ENCODE data around the gene TRMO. TPM values are rescaled to one million over a fixed set of nuclear protein-coding genes. Genes with fewer than 3 reads are reported as not detected.

The TRMO gene
- total and polyA plus RNA-seq, 2 of the 8 experiments (the other 6 are each of a cell fraction or from before 2014, with no cell fraction given) = 4.6 to 5.6 TPM

GRCh38 chr9:97962136-97962535 is 39.8 kb upstream of the TRMO start:
- H3K9me3 ChIP-seq (ENCODE audit: insufficient read depth in 2 of 2, low read depth in 1 of 2, low read length in 1 of 2) = no peaks in the 10 kb centered on the region
- H3K27me3 ChIP-seq (replicated peaks in 1 of 4; ENCODE audit: control insufficient read depth in 3 of 4, extremely low read depth in 1 of 4, insufficient read depth in 3 of 4, low read length in 3 of 4) = peaks cover 0 to 3% (median 0%) of the 10 kb centered on the region in 4 experiments; a peak in 3 of 7 replicates
- no peak overlapping the region for H3K4ac ChIP-seq (replicated peaks; ENCODE audit: insufficient read length, low read depth, low read length)
- no peaks in the 10 kb centered on the region for H3K4me1 ChIP-seq (replicated peaks in 1 of 4; ENCODE audit: control insufficient read depth in 3 of 4, insufficient read depth in 4 of 4, low read length in 3 of 4)
- H2BK120ac ChIP-seq (replicated peaks; ENCODE audit: low read depth, low read length) = no peak overlapping the region
- DNase-seq (ENCODE audit: low read depth in 1 of 2, low spot score in 2 of 2) (no peak), FAIRE-seq (no peak)
- H3K23ac ChIP-seq (ENCODE audit: insufficient read length) = no peak overlapping the region
- TF ChIP-seq CBX5 (IDR thresholded peaks at IDR 0.05; ENCODE audit: low read depth, low read length) (no peak), CHD1 (IDR thresholded peaks at IDR 0.05; ENCODE audit: low read depth, low read length) (no peak), SUZ12 (IDR thresholded peaks at IDR 0.05; ENCODE audit: low read length) (no peak), ATF2 (IDR thresholded peaks at IDR 0.05; ENCODE audit: low read length) (no peak), EGR1 (IDR thresholded peaks at IDR 0.05; ENCODE audit: borderline replicate concordance, low read depth, low read length) (no peak), ZNF274 (IDR thresholded peaks at IDR 0.05; ENCODE audit: borderline replicate concordance, extremely low read depth, low read length) (no peak), RXRA (IDR thresholded peaks at IDR 0.05; ENCODE audit: insufficient read depth, low read depth, low read length) (no peak)
- 70% methylated on average over 4 of the region's 4 CpGs; no CpG with 5 or more reads in 1 of the 2 experiments for WGBS, 2 experiments (ENCODE audit: extremely low coverage in 1 of 2, insufficient coverage in 1 of 2, insufficient read length in 1 of 2, insufficient replicate concordance in 2 of 2, low coverage in 1 of 2, low lambda C conversion rate in 2 of 2, missing lambda C conversion rate in 1 of 2)
- H4K8ac ChIP-seq (ENCODE audit: extremely low read depth, insufficient read depth, low read length) = no peak overlapping the region
- H3K14ac ChIP-seq (ENCODE audit: insufficient read length) = no peak overlapping the region
- H2BK15ac ChIP-seq (ENCODE audit: low read length) = no peak overlapping the region
- H3K4me2 ChIP-seq (ENCODE audit: insufficient read depth in 1 of 2, low read depth in 2 of 2, low read length in 2 of 2) = no peak overlapping the region
- no peak overlapping the region for H3K27ac ChIP-seq (ENCODE audit: low read depth, low read length)
- no peaks in the 10 kb centered on the region for H3K79me1 ChIP-seq (ENCODE audit: low read depth, low read length)
- no peak overlapping the region for H3K9ac ChIP-seq (replicated peaks in 1 of 4; ENCODE audit: extremely low read depth in 1 of 4, low read depth in 3 of 4, low read length in 3 of 4)
- no peaks in the 10 kb centered on the region for H3K79me2 ChIP-seq (ENCODE audit: control insufficient read depth in 1 of 2, insufficient read depth in 2 of 2, low read length in 2 of 2)
- H2AK5ac ChIP-seq (ENCODE audit: low read depth, low read length) = no peak overlapping the region
- H3K36me3 ChIP-seq (ENCODE audit: control insufficient read depth in 2 of 4, insufficient read depth in 4 of 4, low read length in 3 of 4) = no peaks in the 10 kb centered on the region
- H3K18ac ChIP-seq (ENCODE audit: extremely low read depth, low read length) = no peak overlapping the region
- ChIA-PET CTCF (ENCODE audit: partially characterized antibody) (interaction anchor here (0.9 to 2.0 kb wide), 2 partner anchors 9 to 60 kb away, joined by 3 to 7 read pairs; no protein-coding TSS in a partner anchor), POLR2A (ENCODE audit: partially characterized antibody) (interaction anchor here (0.8 kb wide), 1 partner anchor 9 kb away, joined by 3 read pairs; no protein-coding TSS in a partner anchor)
- no peak overlapping the region for H4K91ac ChIP-seq (replicated peaks; ENCODE audit: insufficient read length, low read length)
- H2BK20ac ChIP-seq (ENCODE audit: low read length) = no peak overlapping the region
- H2BK12ac ChIP-seq (ENCODE audit: low read depth, low read length) = no peak overlapping the region
- no peaks in the 10 kb centered on the region for H4K20me1 ChIP-seq (replicated peaks in 1 of 2; ENCODE audit: control insufficient read depth in 1 of 2, insufficient read depth in 2 of 2, low read length in 2 of 2)
- H2AFZ ChIP-seq (ENCODE audit: low read length) = no peak overlapping the region
- H2BK5ac ChIP-seq (ENCODE audit: low read depth, low read length) = no peak overlapping the region
- no peak overlapping the region for H4K5ac ChIP-seq (ENCODE audit: insufficient read length, low read depth, low read length)
- H3K23me2 ChIP-seq (ENCODE audit: low read depth, low read length) = no peaks in the 10 kb centered on the region
- H3K56ac ChIP-seq (replicated peaks; ENCODE audit: insufficient read length, low read depth, low read length) = no peak overlapping the region
- H3K4me3 ChIP-seq (ENCODE audit: extremely low read depth in 1 of 4, insufficient read depth in 2 of 4, low read depth in 3 of 4, low read length in 4 of 4) = no peak overlapping the region

Measured in H1 (cell line).